Measurements from ENCODE around the gene GPR149.
"Not testable (repeated sequence)": the region's sequence is repeated elsewhere in the genome, so short reads cannot be mapped to it uniquely, and the experiment has no call there.

GPR149 gene

GRCh38 chr3:154430014-154430413, at the start of gene GPR149:
Gene GPR149 (minus strand): TSS chr3:154430190. CDS start chr3:154429615, 575 bp downstream.
- no peak for DNase-seq (ENCODE audit: low spot score)

- no peak for DNase-seq (ENCODE audit: low spot score)
These were observed 43.8 kb upstream of the GPR149 start for GRCh38 chr3:154473769-154474168.

GRCh38 chr3:154469585-154469984, 39.6 kb upstream of the GPR149 start:
- DNase-seq (ENCODE audit: low spot score) = peak; percentile 2

- no peak for DNase-seq (ENCODE audit: low spot score)
These were observed 34.6 kb upstream of the GPR149 start for GRCh38 chr3:154464440-154465190.

GRCh38 chr3:154458560-154458959, 28.6 kb upstream of the GPR149 start:
- no peak for DNase-seq (ENCODE audit: low spot score)

GRCh38 chr3:154439081-154439480, 9.1 kb upstream of the GPR149 start:
- DNase-seq (ENCODE audit: low spot score) = not testable (repeated sequence)

- DNase-seq (ENCODE audit: low spot score) = no peak
These were observed 1.1 kb upstream of the GPR149 start for GRCh38 chr3:154431043-154431442.

GRCh38 chr3:154428286-154429206, 1.4 kb downstream of the GPR149 start:
- DNase-seq (ENCODE audit: low spot score) = no peak

- DNase-seq (ENCODE audit: low spot score) = no peak
These were observed 2.2 kb downstream of the GPR149 start for GRCh38 chr3:154427685-154428285.

GRCh38 chr3:154422694-154423093, 7.3 kb downstream of the GPR149 start:
- no peak for DNase-seq (ENCODE audit: low spot score)

GRCh38 chr3:154421083-154421482, 8.9 kb downstream of the GPR149 start:
- no peak for DNase-seq (ENCODE audit: low spot score)

GRCh38 chr3:154398084-154398967, 31.7 kb downstream of the GPR149 start:
- no peak for DNase-seq (ENCODE audit: low spot score)

- no peak for DNase-seq (ENCODE audit: low spot score)
These were observed 40.1 kb downstream of the GPR149 start for GRCh38 chr3:154389861-154390260.

- no peak for DNase-seq (ENCODE audit: low spot score)
These were observed 45.5 kb downstream of the GPR149 start for GRCh38 chr3:154384479-154384878.

GRCh38 chr3:154378311-154378710, 51.7 kb downstream of the GPR149 start:
- no peak for DNase-seq (ENCODE audit: low spot score)

- no peak for DNase-seq (ENCODE audit: low spot score)
These were observed 62.8 kb downstream of the GPR149 start for GRCh38 chr3:154367221-154367620.

- no peak for DNase-seq (ENCODE audit: low spot score)
These were observed 65.1 kb downstream of the GPR149 start for GRCh38 chr3:154364849-154365248.

GRCh38 chr3:154361099-154361498, 68.9 kb downstream of the GPR149 start:
- DNase-seq (ENCODE audit: low spot score) = no peak

GRCh38 chr3:154356009-154356408, 74.0 kb downstream of the GPR149 start:
- no peak for DNase-seq (ENCODE audit: low spot score)

- DNase-seq (ENCODE audit: low spot score) = no peak
These were observed 80.8 kb downstream of the GPR149 start for GRCh38 chr3:154349223-154349622.

- DNase-seq (ENCODE audit: low spot score) = no peak
These were observed 84.4 kb downstream of the GPR149 start for GRCh38 chr3:154345422-154346122.
